GM12874 (cell line): Measurements from ENCODE around the gene GRIK3.

Experiments used
- CTCF ChIP-seq: IDR thresholded peaks from 2 replicates; pipeline ENCODE4 v1.5.1; 2011; ENCODE audit warnings: low read depth, mild to moderate bottlenecking, control low read depth, low read length, moderate library complexity; ENCODE audit not compliant: insufficient read depth

Gene GRIK3

GRCh38 chr1:36838888-36839287 is 195.4 kb downstream of the GRIK3 start:
- TF ChIP-seq CTCF: no peak

- no peak for TF ChIP-seq CTCF
These were observed 197.4 kb downstream of the GRIK3 start for GRCh38 chr1:36836916-36837315.

GRCh38 chr1:36836196-36836883 is 198.0 kb downstream of the GRIK3 start:
- TF ChIP-seq CTCF: no peak

- no peak for TF ChIP-seq CTCF
These were observed 198.6 kb downstream of the GRIK3 start for GRCh38 chr1:36835696-36836095.

GRCh38 chr1:36835017-36835695 is 199.2 kb downstream of the GRIK3 start:
- TF ChIP-seq CTCF: no peak

GRCh38 chr1:36834586-36834985 is 199.7 kb downstream of the GRIK3 start:
- TF ChIP-seq CTCF: no peak

GRCh38 chr1:36831186-36831810 is 203.0 kb downstream of the GRIK3 start:
- no peak for TF ChIP-seq CTCF
